Measurements from ENCODE around the gene SETD1A.

The SETD1A gene

GRCh38 chr16:30977502-30977901, 19.9 kb downstream of the SETD1A start:
- peak; percentile 18 for ATAC-seq
- peaks cover 38% of the 10 kb centered on the region for H3K36me3 Mint-ChIP-seq (ENCODE audit: low read depth)
- no peak overlapping the region for H3K27ac Mint-ChIP-seq
- no peak overlapping the region for H3K4me3 Mint-ChIP-seq
- no peaks in the 10 kb centered on the region for H3K27me3 Mint-ChIP-seq
- no peaks in the 10 kb centered on the region for H3K9me3 Mint-ChIP-seq
- peak; percentile 26 for DNase-seq
- no peaks in the 10 kb centered on the region for H3K4me1 Mint-ChIP-seq

GRCh38 chr16:30979170-30980022, 21.8 kb downstream of the SETD1A start:
- Mint-ChIP-seq H3K9me3 (no peaks in the 10 kb centered on the region), H3K27me3 (no peaks in the 10 kb centered on the region), H3K4me1 (no peaks in the 10 kb centered on the region), H3K36me3 (ENCODE audit: low read depth) (peaks cover 20% of the 10 kb centered on the region), H3K4me3 (no peak overlapping the region), H3K27ac (no peak overlapping the region)
- DNase-seq (no peak), ATAC-seq (no peak)

GRCh38 chr16:30980023-30980371, 22.4 kb downstream of the SETD1A start:
- H3K9me3 Mint-ChIP-seq = no peaks in the 10 kb centered on the region
- ATAC-seq = no peak
- no peaks in the 10 kb centered on the region for H3K4me1 Mint-ChIP-seq
- H3K36me3 Mint-ChIP-seq (ENCODE audit: low read depth) = peaks cover 19% of the 10 kb centered on the region
- H3K27ac Mint-ChIP-seq = no peak overlapping the region
- no peak for DNase-seq
- H3K4me3 Mint-ChIP-seq = no peak overlapping the region
- no peaks in the 10 kb centered on the region for H3K27me3 Mint-ChIP-seq

- H3K36me3 Mint-ChIP-seq (ENCODE audit: low read depth) = peaks cover 19% of the 10 kb centered on the region
- no peak for DNase-seq
- no peaks in the 10 kb centered on the region for H3K27me3 Mint-ChIP-seq
- ATAC-seq = no peak
- H3K27ac Mint-ChIP-seq = no peak overlapping the region
- H3K9me3 Mint-ChIP-seq = no peaks in the 10 kb centered on the region
- no peak overlapping the region for H3K4me3 Mint-ChIP-seq
- H3K4me1 Mint-ChIP-seq = no peaks in the 10 kb centered on the region
These were observed 22.9 kb downstream of the SETD1A start for GRCh38 chr16:30980434-30980833.

GRCh38 chr16:30980959-30981358, 23.4 kb downstream of the SETD1A start:
- ATAC-seq (no peak), DNase-seq (no peak)
- no peaks in the 10 kb centered on the region for H3K27me3 Mint-ChIP-seq
- no peaks in the 10 kb centered on the region for H3K4me1 Mint-ChIP-seq
- peak overlapping the region; percentile 14 for H3K27ac Mint-ChIP-seq
- H3K4me3 Mint-ChIP-seq = no peak overlapping the region
- H3K36me3 Mint-ChIP-seq (ENCODE audit: low read depth) = peaks cover 16% of the 10 kb centered on the region
- no peaks in the 10 kb centered on the region for H3K9me3 Mint-ChIP-seq

- DNase-seq (no peak), ATAC-seq (no peak)
- Mint-ChIP-seq H3K27ac (no peak overlapping the region), H3K36me3 (ENCODE audit: low read depth) (peaks cover 10% of the 10 kb centered on the region), H3K4me1 (no peaks in the 10 kb centered on the region), H3K4me3 (no peak overlapping the region), H3K9me3 (no peaks in the 10 kb centered on the region), H3K27me3 (no peaks in the 10 kb centered on the region)
These were observed 25.2 kb downstream of the SETD1A start for GRCh38 chr16:30982548-30983288.

GRCh38 chr16:30983289-30983889, 25.8 kb downstream of the SETD1A start:
- no peak for ATAC-seq
- peaks cover 10% of the 10 kb centered on the region for H3K36me3 Mint-ChIP-seq (ENCODE audit: low read depth)
- DNase-seq = no peak
- H3K4me3 Mint-ChIP-seq = no peak overlapping the region
- no peaks in the 10 kb centered on the region for H3K4me1 Mint-ChIP-seq
- no peak overlapping the region for H3K27ac Mint-ChIP-seq
- H3K9me3 Mint-ChIP-seq = no peaks in the 10 kb centered on the region
- no peaks in the 10 kb centered on the region for H3K27me3 Mint-ChIP-seq

GRCh38 chr16:30983898-30984610, 26.5 kb downstream of the SETD1A start:
- DNase-seq = no peak
- H3K4me1 Mint-ChIP-seq = no peaks in the 10 kb centered on the region
- no peak for ATAC-seq
- H3K36me3 Mint-ChIP-seq (ENCODE audit: low read depth) = peaks cover 6% of the 10 kb centered on the region
- no peak overlapping the region for H3K27ac Mint-ChIP-seq
- H3K9me3 Mint-ChIP-seq = no peaks in the 10 kb centered on the region
- no peaks in the 10 kb centered on the region for H3K27me3 Mint-ChIP-seq
- H3K4me3 Mint-ChIP-seq = no peak overlapping the region

- ATAC-seq (peak; percentile 65), DNase-seq (peak; percentile 91)
- no peaks in the 10 kb centered on the region for H3K4me1 Mint-ChIP-seq
These were observed 27.3 kb downstream of the SETD1A start, which contains the start of gene HSD3B7 for GRCh38 chr16:30984669-30985400. Gene HSD3B7, plus strand, starts transcription at chr16:30985207. Its CDS starts 452 bp downstream, at chr16:30985659.

GRCh38 chr16:30985401-30986128, 28.0 kb downstream of the SETD1A start:
- H3K27ac Mint-ChIP-seq = no peak overlapping the region
- H3K4me1 Mint-ChIP-seq = no peaks in the 10 kb centered on the region
- peaks cover 4% of the 10 kb centered on the region for H3K36me3 Mint-ChIP-seq (ENCODE audit: low read depth)
- H3K27me3 Mint-ChIP-seq = no peaks in the 10 kb centered on the region
- DNase-seq = no peak
- H3K9me3 Mint-ChIP-seq = no peaks in the 10 kb centered on the region
- no peak overlapping the region for H3K4me3 Mint-ChIP-seq
- no peak for ATAC-seq

More at GRCh38 chr16:30984669-30985400, 27.3 kb downstream of the SETD1A start, which contains the start of gene HSD3B7:
- no peaks in the 10 kb centered on the region for H3K9me3 Mint-ChIP-seq
- H3K36me3 Mint-ChIP-seq (ENCODE audit: low read depth) = peaks cover 6% of the 10 kb centered on the region
- H3K27me3 Mint-ChIP-seq = no peaks in the 10 kb centered on the region
- H3K4me3 Mint-ChIP-seq = no peak within 1 kb of the TSS
- H3K27ac Mint-ChIP-seq = no peak within 1 kb of the TSS

GRCh38 chr16:30986129-30986991, 28.8 kb downstream of the SETD1A start:
- Mint-ChIP-seq H3K4me3 (no peak overlapping the region), H3K9me3 (no peaks in the 10 kb centered on the region), H3K4me1 (no peaks in the 10 kb centered on the region), H3K27ac (no peak overlapping the region), H3K36me3 (ENCODE audit: low read depth) (peaks cover 4% of the 10 kb centered on the region), H3K27me3 (no peaks in the 10 kb centered on the region)
- DNase-seq (no peak), ATAC-seq (no peak)

GRCh38 chr16:30987581-30988190, 30.1 kb downstream of the SETD1A start:
- ATAC-seq = no peak
- Mint-ChIP-seq H3K36me3 (ENCODE audit: low read depth) (peaks cover 3% of the 10 kb centered on the region), H3K9me3 (no peaks in the 10 kb centered on the region), H3K4me3 (no peak overlapping the region), H3K27me3 (peaks cover under 1% of the 10 kb centered on the region), H3K4me1 (peaks cover under 1% of the 10 kb centered on the region), H3K27ac (no peak overlapping the region)
- no peak for DNase-seq
